ENCODE data around the gene BMPR2.

GRCh38 chr2:202530038-202530437 lies 153.9 kb downstream of the BMPR2 start:
- TF ChIP-seq, protein P1, sequence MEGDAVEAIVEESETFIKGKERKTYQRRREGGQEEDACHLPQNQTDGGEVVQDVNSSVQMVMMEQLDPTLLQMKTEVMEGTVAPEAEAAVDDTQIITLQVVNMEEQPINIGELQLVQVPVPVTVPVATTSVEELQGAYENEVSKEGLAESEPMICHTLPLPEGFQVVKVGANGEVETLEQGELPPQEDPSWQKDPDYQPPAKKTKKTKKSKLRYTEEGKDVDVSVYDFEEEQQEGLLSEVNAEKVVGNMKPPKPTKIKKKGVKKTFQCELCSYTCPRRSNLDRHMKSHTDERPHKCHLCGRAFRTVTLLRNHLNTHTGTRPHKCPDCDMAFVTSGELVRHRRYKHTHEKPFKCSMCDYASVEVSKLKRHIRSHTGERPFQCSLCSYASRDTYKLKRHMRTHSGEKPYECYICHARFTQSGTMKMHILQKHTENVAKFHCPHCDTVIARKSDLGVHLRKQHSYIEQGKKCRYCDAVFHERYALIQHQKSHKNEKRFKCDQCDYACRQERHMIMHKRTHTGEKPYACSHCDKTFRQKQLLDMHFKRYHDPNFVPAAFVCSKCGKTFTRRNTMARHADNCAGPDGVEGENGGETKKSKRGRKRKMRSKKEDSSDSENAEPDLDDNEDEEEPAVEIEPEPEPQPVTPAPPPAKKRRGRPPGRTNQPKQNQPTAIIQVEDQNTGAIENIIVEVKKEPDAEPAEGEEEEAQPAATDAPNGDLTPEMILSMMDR (IDR thresholded peaks at IDR 0.05; ENCODE audit: low read depth, low read length, missing input control), result no peak
- TF ChIP-seq SP1 (IDR thresholded peaks at IDR 0.05) (no peak), RXRA (IDR thresholded peaks at IDR 0.05) (no peak), YY1 (IDR thresholded peaks at IDR 0.05) (no peak), TAF1 (conservative IDR thresholded peaks at IDR 0.05) (no peak), GABPA (IDR thresholded peaks at IDR 0.05 in 1 of 2, conservative IDR thresholded peaks at IDR 0.05 in 1 of 2) (no peak), ZBTB33 (IDR thresholded peaks at IDR 0.05) (no peak), JUND (IDR thresholded peaks at IDR 0.05) (no peak), RAD21 (IDR thresholded peaks at IDR 0.05) (no peak)

Measured in liver (tissue), 3 donors.